ENCODE data around the gene PRDX1.

DNA sequence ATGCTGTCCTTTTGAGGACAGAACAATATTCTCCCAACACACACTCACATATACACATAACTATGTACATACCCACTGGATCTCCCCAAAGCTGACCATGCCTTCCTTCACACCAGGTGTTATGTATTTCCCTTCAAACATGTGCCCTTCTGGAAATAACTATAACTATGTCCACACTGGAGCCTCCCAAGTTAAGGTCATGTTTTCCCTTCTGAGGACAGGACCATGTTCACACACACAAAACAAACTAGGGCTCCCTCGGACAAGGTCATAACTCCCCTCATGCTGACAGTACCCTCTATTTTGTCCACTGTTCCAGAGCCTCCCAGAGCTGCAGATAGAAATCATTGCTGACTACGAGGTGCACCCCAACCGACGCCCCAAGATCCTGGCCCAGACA is 13.8 kb downstream of the PRDX1 start:
- no peak for TF ChIP-seq CTCF (IDR thresholded peaks at IDR 0.05; ENCODE audit: low read depth, low read length)
- TF ChIP-seq POLR2A (IDR thresholded peaks at IDR 0.05; ENCODE audit: extremely low read depth, insufficient read length): no peak
- no peak for TF ChIP-seq MYC (IDR thresholded peaks at IDR 0.05; ENCODE audit: low read depth, low read length)
